H1 (cell line): ENCODE data around the gene ASIC2. TPM values are rescaled to one million over a fixed set of nuclear protein-coding genes. Genes with fewer than 3 reads are reported as not detected.

ENCODE experiments used
- PHF8 ChIP-seq: fragments of 200-600 bp; sonication (generic); conservative IDR thresholded peaks from 2 replicates; pipeline ENCODE4 v1.7.1; 2012; ENCODE audit warnings: low read depth, mild to moderate bottlenecking, inconsistent platforms, low read length, moderate library complexity
- RNF2 ChIP-seq: fragments of 200-900, 300-1000 bp; sonication (generic); IDR thresholded peaks from 2 replicates; pipeline ENCODE4 v1.7.1; 2016; ENCODE audit warnings: borderline replicate concordance, low read depth, mild to moderate bottlenecking, antibody characterized with exemption, low read length; ENCODE audit not compliant: poor library complexity, severe bottlenecking; ENCODE audit errors: missing control alignments
- TBP ChIP-seq: IDR thresholded peaks from 2 replicates; pipeline ENCODE4 v1.6.1; 2011; ENCODE audit warnings: low read depth, low read length, improper control_type of control experiment
- polyA plus RNA-seq, 7 experiments: library from polyadenylated mRNA; depleted of rRNA in 3 of 7; stranded (reverse) in 5 of 7; unstranded in 2 of 7; fragments of >200 nt in 5 of 7; fragments of 200-250 nt in 2 of 7; gene quantifications; 1 replicate in 5 of 7; 2 replicates in 1 of 7; 4 replicates in 1 of 7; pipeline versions ENCODE4 v1.2.1 to v1.2.3, GENCODE V29; 2011 to 2013; ENCODE audit warnings: missing spikeins in 2 of 7, mixed read lengths in 2 of 7
- total RNA-seq: library from RNA; stranded (reverse); fragmentation: NEBNext Ultra II Directional; extraction: Animal tissue kit (Norgen Biotek cat#: 25700); gene quantifications from 2 replicates; pipeline ENCODE4 v1.2.1, GENCODE V29; 2021

ASIC2 gene
- total and polyA plus RNA-seq, 2 of the 8 experiments (the other 6 are each of a cell fraction or from before 2014, with no cell fraction given): 0.86 to 1.2 TPM

DNA sequence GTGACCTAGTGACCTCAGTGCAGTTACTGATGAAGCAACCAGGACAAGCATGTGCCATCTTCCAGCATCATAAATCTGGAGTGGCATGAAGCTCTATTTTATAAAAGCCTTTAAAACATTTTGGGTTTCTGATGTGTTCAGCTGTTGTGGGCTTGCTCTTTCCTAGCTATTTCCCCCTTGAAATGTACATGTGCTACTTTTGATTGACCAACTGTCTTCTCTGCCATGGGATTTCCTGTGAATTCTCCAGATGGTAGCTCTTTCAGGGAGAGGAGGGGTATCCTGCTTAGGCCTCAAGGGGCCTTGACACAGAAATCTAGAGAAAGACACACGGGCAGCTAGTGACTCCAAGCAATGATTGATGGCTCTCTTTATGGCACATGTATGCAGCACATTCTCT, 1.9 kb upstream of the ASIC2 start (continued):
- TF ChIP-seq TBP (no peak), RNF2 (no peak), PHF8 (no peak)
